Tibial artery (tissue), 4 donors: Measurements from ENCODE around the gene N4BP2.

Experiments used
- DNase-seq, 2 donors: peaks; one replicate each; pipeline ENCODE4 v3.0.0-alpha.2; 2019
- H3K27ac ChIP-seq, 2 donors: fragments of 200-600 bp; sonication (generic) in 1 of 2; 1 replicate in 1 of 2; 2 replicates in 1 of 2; pipeline ENCODE4 v1.5.1; 2018 to 2019; ENCODE audit warnings: mild to moderate bottlenecking in 1 of 2
- H3K27me3 ChIP-seq, 2 donors: fragments of 200-600 bp; sonication (generic) in 1 of 2; one replicate each; pipeline versions ENCODE4 v1.5.1 to v1.6.0; 2016 to 2019
- H3K36me3 ChIP-seq, 3 donors: fragments of 200-600 bp; sonication (generic) in 2 of 3; one replicate each; pipeline ENCODE4 v1.5.1; 2016 to 2019; ENCODE audit warnings: mild to moderate bottlenecking in 2 of 3
- H3K4me1 ChIP-seq, 4 donors: fragments of 200-600 bp; sonication (generic) in 2 of 4; 1 replicate in 3 of 4; 2 replicates in 1 of 4; pipeline ENCODE4 v1.5.1; 2016 to 2019
- H3K4me3 ChIP-seq, 2 donors: fragments of 200-600 bp; sonication (generic) in 1 of 2; 1 replicate in 1 of 2; 2 replicates in 1 of 2; pipeline ENCODE4 v1.5.1; 2018 to 2019; ENCODE audit warnings: mild to moderate bottlenecking in 2 of 2
- H3K9me3 ChIP-seq, 3 donors: fragments of 200-600 bp; sonication (generic) in 1 of 3; one replicate each; pipeline ENCODE4 v1.5.1; 2016 to 2019
- CTCF ChIP-seq, 2 experiments: fragments of 200-600 bp in 1 of 2; fragments of 450-650 bp in 1 of 2; IDR thresholded peaks; one replicate each; pipeline ENCODE4 v1.5.1; 2017 to 2019; ENCODE audit warnings: antibody characterized with exemption in 2 of 2, mild to moderate bottlenecking in 1 of 2, moderate library complexity in 1 of 2
- intact Hi-C: fragments of 100-400 bp; cut with DNase I; formaldehyde crosslinking; loops from one replicate; pipeline ENCODE4 v1.15.0; 2023; ENCODE audit warnings: low total_unique reads

N4BP2 gene

GRCh38 chr4:40157436-40157835 is 100.8 kb downstream of the N4BP2 start:
- intact Hi-C loops: no loop called here

GRCh38 chr4:40160258-40160657 is 103.6 kb downstream of the N4BP2 start:
- no peaks in the 10 kb centered on the region for H3K4me1 ChIP-seq
- TF ChIP-seq CTCF (IDR thresholded peaks at IDR 0.05): no peak
- no peak overlapping the region for H3K4me3 ChIP-seq
- intact Hi-C loops: no loop called here
- no peak for DNase-seq
- no peaks in the 10 kb centered on the region for H3K27me3 ChIP-seq
- H3K9me3 ChIP-seq: no peaks in the 10 kb centered on the region
- no peak overlapping the region for H3K27ac ChIP-seq
- H3K36me3 ChIP-seq: peaks cover 0 to 6% (median 6%) of the 10 kb centered on the region in 3 donors

More at GRCh38 chr4:40157436-40157835, 100.8 kb downstream of the N4BP2 start:
- no peak overlapping the region for H3K4me3 ChIP-seq
- TF ChIP-seq CTCF (IDR thresholded peaks at IDR 0.05): no peak
- H3K4me1 ChIP-seq: no peaks in the 10 kb centered on the region
- H3K36me3 ChIP-seq: peaks cover 0 to 4% (median 0%) of the 10 kb centered on the region in 3 donors
- no peak overlapping the region for H3K27ac ChIP-seq
- no peaks in the 10 kb centered on the region for H3K27me3 ChIP-seq
- no peaks in the 10 kb centered on the region for H3K9me3 ChIP-seq
- no peak for DNase-seq

- H3K36me3 ChIP-seq: peaks cover 6 to 8% (median 6%) of the 10 kb centered on the region in 3 donors
- intact Hi-C loops: no loop called here
Observed at GRCh38 chr4:40164459-40164858, 107.8 kb downstream of the N4BP2 start.

GRCh38 chr4:40165916-40166315 is 109.3 kb downstream of the N4BP2 start:
- DNase-seq: no peak
- intact Hi-C loops: no loop called here
- Histone ChIP-seq H3K27me3 (no peaks in the 10 kb centered on the region), H3K4me3 (no peak overlapping the region), H3K36me3 (peaks cover 6 to 8% (median 6%) of the 10 kb centered on the region in 3 donors), H3K4me1 (no peaks in the 10 kb centered on the region), H3K27ac (no peak overlapping the region), H3K9me3 (peaks cover 0 to 6% (median 0%) of the 10 kb centered on the region in 3 donors)
- no peak for TF ChIP-seq CTCF (IDR thresholded peaks at IDR 0.05)

More at GRCh38 chr4:40164459-40164858, 107.8 kb downstream of the N4BP2 start:
- DNase-seq: no peak
- Histone ChIP-seq H3K4me3 (no peak overlapping the region), H3K4me1 (no peaks in the 10 kb centered on the region), H3K27ac (no peak overlapping the region), H3K27me3 (no peaks in the 10 kb centered on the region), H3K9me3 (peaks cover 0 to 6% (median 0%) of the 10 kb centered on the region in 3 donors)
- TF ChIP-seq CTCF (IDR thresholded peaks at IDR 0.05): no peak

GRCh38 chr4:40168070-40168469 is 111.4 kb downstream of the N4BP2 start:
- no peaks in the 10 kb centered on the region for H3K4me1 ChIP-seq
- peaks cover 0 to 8% (median 2%) of the 10 kb centered on the region in 3 donors for H3K36me3 ChIP-seq
- TF ChIP-seq CTCF (IDR thresholded peaks at IDR 0.05): no peak
- no peak overlapping the region for H3K27ac ChIP-seq
- peaks cover 0 to 10% (median 5%) of the 10 kb centered on the region in 3 donors for H3K9me3 ChIP-seq
- no peak for DNase-seq
- intact Hi-C loops: no loop called here
- H3K27me3 ChIP-seq: no peaks in the 10 kb centered on the region
- H3K4me3 ChIP-seq: no peak overlapping the region

- H3K36me3 ChIP-seq: peaks cover 0 to 8% (median 0%) of the 10 kb centered on the region in 3 donors
- H3K4me3 ChIP-seq: no peak overlapping the region
- no peaks in the 10 kb centered on the region for H3K27me3 ChIP-seq
- peaks cover 0 to 10% (median 5%) of the 10 kb centered on the region in 3 donors for H3K9me3 ChIP-seq
- no peaks in the 10 kb centered on the region for H3K4me1 ChIP-seq
- no peak overlapping the region for H3K27ac ChIP-seq
- intact Hi-C loops: no loop called here
- no peak for TF ChIP-seq CTCF (IDR thresholded peaks at IDR 0.05)
- no peak for DNase-seq
Observed at GRCh38 chr4:40170588-40170987, 113.9 kb downstream of the N4BP2 start.
